ENCODE measurements around the gene RASSF1. TPM values are rescaled to one million over a fixed set of nuclear protein-coding genes. Genes with fewer than 3 reads are reported as not detected.
A peak's percentile ranks its signal among the peaks of the same experiment; 100 is the strongest.

RASSF1 gene
- total and polyA plus RNA-seq, 2 of the 13 experiments (the other 11 are each of a cell fraction or from before 2014, with no cell fraction given), result 10.2 to 27.5 TPM

DNA sequence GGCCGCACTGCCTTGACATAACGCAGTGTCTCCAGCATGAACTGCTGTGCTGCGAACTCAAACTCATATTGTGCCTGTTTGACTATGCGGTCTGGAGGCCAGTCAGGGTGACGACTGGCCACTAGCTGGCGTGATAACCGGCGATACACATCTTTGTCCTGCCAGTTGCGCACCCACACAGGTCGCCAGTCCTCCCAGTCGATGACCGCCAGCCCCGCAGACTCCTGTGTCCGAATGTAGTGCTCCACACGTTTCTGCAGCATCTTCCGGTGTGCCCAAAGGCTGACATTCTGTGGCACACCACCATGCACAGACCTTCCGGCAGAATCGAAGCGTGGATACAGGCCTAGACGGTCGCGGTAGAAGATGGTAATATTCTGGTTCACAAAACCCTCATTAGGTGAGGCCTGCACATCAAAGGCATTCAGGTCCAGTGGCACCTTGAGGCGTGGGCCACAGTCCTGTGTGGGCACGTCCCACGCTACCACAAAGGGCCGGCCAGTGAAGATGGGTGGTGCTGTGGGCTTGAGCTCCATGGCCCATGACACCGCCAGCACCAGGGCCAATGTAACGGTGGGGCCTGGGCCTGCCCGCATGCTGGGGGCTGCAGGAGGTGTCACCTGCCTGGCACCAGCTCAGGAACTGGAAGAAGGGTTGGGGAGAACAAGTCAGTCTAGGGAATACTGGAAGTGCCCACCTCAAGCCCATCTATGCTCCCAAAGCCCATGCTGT is 20.6 kb downstream of the RASSF1 start (continued):
- TF ChIP-seq ZBTB44 (CRISPR knock-in tag; IDR thresholded peaks at IDR 0.05) (no peak), FOXA1 (IDR thresholded peaks at IDR 0.05) (no peak), FOXA1 (CRISPR knock-in tag; IDR thresholded peaks at IDR 0.05) (no peak), MXD4 (CRISPR knock-in tag; IDR thresholded peaks at IDR 0.05) (no peak), ZNF563 (CRISPR knock-in tag; IDR thresholded peaks at IDR 0.05) (no peak), AGO2 (optimal IDR thresholded peaks at IDR 0.05; ENCODE audit: low read depth, low read length) (peak; percentile 86), ZNF441 (CRISPR knock-in tag; IDR thresholded peaks at IDR 0.05; ENCODE audit: borderline replicate concordance) (no peak), SP4 (CRISPR knock-in tag; IDR thresholded peaks at IDR 0.05) (peak; percentile 54; the same call in 1 of the 2 replicates), ZNF768 (CRISPR knock-in tag; IDR thresholded peaks at IDR 0.05) (0 out of 2 replicates have a peak, but pooled peaks have one; percentile 25), CBX5 (CRISPR knock-in tag; IDR thresholded peaks at IDR 0.05; ENCODE audit: borderline replicate concordance) (no peak), ZNF18 (CRISPR knock-in tag; IDR thresholded peaks at IDR 0.05; ENCODE audit: insufficient replicate concordance) (no peak), ZNF704 (CRISPR knock-in tag; IDR thresholded peaks at IDR 0.05; ENCODE audit: borderline replicate concordance) (no peak), ZNF691 (CRISPR knock-in tag; IDR thresholded peaks at IDR 0.05; ENCODE audit: borderline replicate concordance, low read depth) (no peak), NFRKB (IDR thresholded peaks at IDR 0.05) (no peak), RXRA (CRISPR knock-in tag; IDR thresholded peaks at IDR 0.05) (no peak), CCDC6 (CRISPR knock-in tag; IDR thresholded peaks at IDR 0.05) (no peak), ZBTB42 (CRISPR knock-in tag; IDR thresholded peaks at IDR 0.05) (no peak)
- TF ChIP-seq, protein P1, sequence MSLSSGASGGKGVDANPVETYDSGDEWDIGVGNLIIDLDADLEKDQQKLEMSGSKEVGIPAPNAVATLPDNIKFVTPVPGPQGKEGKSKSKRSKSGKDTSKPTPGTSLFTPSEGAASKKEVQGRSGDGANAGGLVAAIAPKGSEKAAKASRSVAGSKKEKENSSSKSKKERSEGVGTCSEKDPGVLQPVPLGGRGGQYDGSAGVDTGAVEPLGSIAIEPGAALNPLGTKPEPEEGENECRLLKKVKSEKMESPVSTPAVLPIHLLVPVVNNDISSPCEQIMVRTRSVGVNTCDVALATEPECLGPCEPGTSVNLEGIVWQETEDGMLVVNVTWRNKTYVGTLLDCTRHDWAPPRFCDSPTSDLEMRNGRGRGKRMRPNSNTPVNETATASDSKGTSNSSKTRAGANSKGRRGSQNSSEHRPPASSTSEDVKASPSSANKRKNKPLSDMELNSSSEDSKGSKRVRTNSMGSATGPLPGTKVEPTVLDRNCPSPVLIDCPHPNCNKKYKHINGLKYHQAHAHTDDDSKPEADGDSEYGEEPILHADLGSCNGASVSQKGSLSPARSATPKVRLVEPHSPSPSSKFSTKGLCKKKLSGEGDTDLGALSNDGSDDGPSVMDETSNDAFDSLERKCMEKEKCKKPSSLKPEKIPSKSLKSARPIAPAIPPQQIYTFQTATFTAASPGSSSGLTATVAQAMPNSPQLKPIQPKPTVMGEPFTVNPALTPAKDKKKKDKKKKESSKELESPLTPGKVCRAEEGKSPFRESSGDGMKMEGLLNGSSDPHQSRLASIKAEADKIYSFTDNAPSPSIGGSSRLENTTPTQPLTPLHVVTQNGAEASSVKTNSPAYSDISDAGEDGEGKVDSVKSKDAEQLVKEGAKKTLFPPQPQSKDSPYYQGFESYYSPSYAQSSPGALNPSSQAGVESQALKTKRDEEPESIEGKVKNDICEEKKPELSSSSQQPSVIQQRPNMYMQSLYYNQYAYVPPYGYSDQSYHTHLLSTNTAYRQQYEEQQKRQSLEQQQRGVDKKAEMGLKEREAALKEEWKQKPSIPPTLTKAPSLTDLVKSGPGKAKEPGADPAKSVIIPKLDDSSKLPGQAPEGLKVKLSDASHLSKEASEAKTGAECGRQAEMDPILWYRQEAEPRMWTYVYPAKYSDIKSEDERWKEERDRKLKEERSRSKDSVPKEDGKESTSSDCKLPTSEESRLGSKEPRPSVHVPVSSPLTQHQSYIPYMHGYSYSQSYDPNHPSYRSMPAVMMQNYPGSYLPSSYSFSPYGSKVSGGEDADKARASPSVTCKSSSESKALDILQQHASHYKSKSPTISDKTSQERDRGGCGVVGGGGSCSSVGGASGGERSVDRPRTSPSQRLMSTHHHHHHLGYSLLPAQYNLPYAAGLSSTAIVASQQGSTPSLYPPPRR (CRISPR knock-in tag; IDR thresholded peaks at IDR 0.05; ENCODE audit: borderline replicate concordance), result no peak
- TF ChIP-seq, protein P2, sequence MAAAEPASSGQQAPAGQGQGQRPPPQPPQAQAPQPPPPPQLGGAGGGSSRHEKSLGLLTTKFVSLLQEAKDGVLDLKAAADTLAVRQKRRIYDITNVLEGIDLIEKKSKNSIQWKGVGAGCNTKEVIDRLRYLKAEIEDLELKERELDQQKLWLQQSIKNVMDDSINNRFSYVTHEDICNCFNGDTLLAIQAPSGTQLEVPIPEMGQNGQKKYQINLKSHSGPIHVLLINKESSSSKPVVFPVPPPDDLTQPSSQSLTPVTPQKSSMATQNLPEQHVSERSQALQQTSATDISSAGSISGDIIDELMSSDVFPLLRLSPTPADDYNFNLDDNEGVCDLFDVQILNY (CRISPR knock-in tag; conservative IDR thresholded peaks at IDR 0.05), result no peak
